ENCODE results near the gene REXO4. TPM values are rescaled to one million over a fixed set of nuclear protein-coding genes. Genes with fewer than 3 reads are reported as not detected.

REXO4 gene
- 28.5 and 32.7 TPM in 2 replicates for total RNA-seq
- 29.1 TPM for polyA plus RNA-seq (2012)

GRCh38 chr9:133417541-133418461 lies at the start of gene REXO4:
Gene REXO4 (minus strand): TSS chr9:133418010. CDS start chr9:133417844, 166 bp downstream.
- DNase-seq (ENCODE audit: low read depth): peak; percentile 89

GRCh38 chr9:133467101-133467500 lies 49.3 kb upstream of the REXO4 start:
- no peak for DNase-seq (ENCODE audit: low read depth)

GRCh38 chr9:133465984-133466383 lies 48.2 kb upstream of the REXO4 start:
- no peak for DNase-seq (ENCODE audit: low read depth)

GRCh38 chr9:133464638-133465037 lies 46.8 kb upstream of the REXO4 start:
- no peak for DNase-seq (ENCODE audit: low read depth)

- no peak for DNase-seq (ENCODE audit: low read depth)
Measured at GRCh38 chr9:133463864-133464615, 46.2 kb upstream of the REXO4 start.

- no peak for DNase-seq (ENCODE audit: low read depth)
Measured at GRCh38 chr9:133463234-133463863, 45.5 kb upstream of the REXO4 start.

GRCh38 chr9:133461975-133462374 lies 44.2 kb upstream of the REXO4 start:
- DNase-seq (ENCODE audit: low read depth): peak; percentile 72

- peak; percentile 48 for DNase-seq (ENCODE audit: low read depth)
Measured at GRCh38 chr9:133460405-133461175, 42.8 kb upstream of the REXO4 start.

GRCh38 chr9:133459476-133460404 lies 41.9 kb upstream of the REXO4 start, which contains the start of gene CACFD1:
Gene CACFD1 (plus strand): TSS chr9:133459978. CDS start chr9:133460067, 89 bp downstream.
- DNase-seq (ENCODE audit: low read depth): peak; percentile 91

GRCh38 chr9:133458643-133459312 lies 41.0 kb upstream of the REXO4 start:
- DNase-seq (ENCODE audit: low read depth): no peak

- DNase-seq (ENCODE audit: low read depth): no peak
Measured at GRCh38 chr9:133457748-133458147, 39.9 kb upstream of the REXO4 start.

- no peak for DNase-seq (ENCODE audit: low read depth)
Measured at GRCh38 chr9:133457233-133457632, 39.4 kb upstream of the REXO4 start.

- DNase-seq (ENCODE audit: low read depth): no peak
Measured at GRCh38 chr9:133456409-133456808, 38.6 kb upstream of the REXO4 start.

- DNase-seq (ENCODE audit: low read depth): no peak
Measured at GRCh38 chr9:133455936-133456335, 38.1 kb upstream of the REXO4 start.

GRCh38 chr9:133454943-133455673 lies 37.3 kb upstream of the REXO4 start:
- no peak for DNase-seq (ENCODE audit: low read depth)

- DNase-seq (ENCODE audit: low read depth): no peak
Measured at GRCh38 chr9:133454325-133454724, 36.5 kb upstream of the REXO4 start.

GRCh38 chr9:133453651-133454050 lies 35.8 kb upstream of the REXO4 start:
- DNase-seq (ENCODE audit: low read depth): peak; percentile 13

GRCh38 chr9:133452562-133452961 lies 34.8 kb upstream of the REXO4 start:
- no peak for DNase-seq (ENCODE audit: low read depth)
